GM19395 (cell line): ENCODE data around the gene GUCY2C.
A peak's percentile ranks its signal among the peaks of the same experiment; 100 is the strongest.

ENCODE experiments used
- ATAC-seq: cut with Tn5 transposase; IDR thresholded peaks from one replicate; pipeline ENCODE4 v1.9.1; 2021; ENCODE audit warnings: mild to moderate bottlenecking, moderate library complexity; ENCODE audit not compliant: unreplicated experiment

The GUCY2C gene

DNA sequence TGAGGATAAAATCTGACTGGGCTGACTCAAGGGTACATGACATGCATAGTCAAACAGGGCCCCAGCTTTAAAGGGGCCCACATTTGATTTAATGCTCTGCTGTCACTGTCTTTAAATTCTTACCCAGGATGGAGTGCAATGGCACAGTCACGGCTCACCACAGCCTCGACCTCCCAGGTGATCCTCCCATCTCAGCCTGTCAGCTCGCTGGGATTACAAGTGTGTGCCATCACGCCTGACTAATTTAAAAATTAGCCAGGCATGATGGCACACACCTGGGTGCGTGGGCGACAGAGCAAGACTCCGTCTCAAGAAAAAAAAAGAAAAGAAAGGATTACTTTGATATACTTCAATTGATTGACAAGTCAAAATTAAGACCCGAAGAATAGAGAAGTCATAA is 119.5 kb downstream of the GUCY2C start:
- ATAC-seq: peak; percentile 24

DNA sequence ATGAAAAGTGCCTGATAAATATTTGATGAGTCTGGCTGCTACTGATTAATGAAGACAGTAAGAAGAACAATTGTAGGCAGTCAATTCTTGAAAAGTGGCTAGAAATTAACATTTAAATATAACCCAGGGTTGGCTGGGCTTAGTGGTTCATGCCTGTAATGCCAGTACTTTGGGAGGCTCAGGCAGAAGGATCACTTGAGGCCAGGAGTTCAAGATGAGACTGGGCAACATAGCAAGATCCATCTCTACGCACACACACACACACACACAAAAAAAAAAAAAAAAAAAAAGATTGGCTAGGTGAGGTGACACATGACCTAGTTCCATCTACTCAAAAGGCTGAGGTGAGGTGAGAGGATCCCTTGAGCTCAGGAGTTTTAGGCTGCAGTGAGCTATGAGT is 120.8 kb downstream of the GUCY2C start:
- ATAC-seq: no peak

DNA sequence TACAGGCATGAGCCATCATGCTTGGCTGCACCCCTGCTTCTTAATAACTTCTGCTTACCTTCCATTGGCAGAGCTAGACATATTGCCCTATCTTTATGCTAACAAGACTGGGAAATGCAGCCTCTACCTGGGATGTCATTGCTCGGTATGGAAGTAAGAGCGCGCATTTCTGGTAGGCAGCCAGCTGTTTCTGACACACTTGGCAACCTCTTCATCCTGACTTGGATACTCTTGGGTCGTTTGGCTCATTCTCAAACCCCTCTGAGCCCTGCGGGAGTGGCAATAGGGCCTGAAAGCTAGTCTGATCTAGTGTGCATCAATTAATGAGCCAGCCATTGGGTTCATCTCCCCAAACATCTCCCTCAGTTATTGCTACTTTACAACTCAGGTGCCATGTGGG is 123.3 kb downstream of the GUCY2C start:
- ATAC-seq: no peak

DNA sequence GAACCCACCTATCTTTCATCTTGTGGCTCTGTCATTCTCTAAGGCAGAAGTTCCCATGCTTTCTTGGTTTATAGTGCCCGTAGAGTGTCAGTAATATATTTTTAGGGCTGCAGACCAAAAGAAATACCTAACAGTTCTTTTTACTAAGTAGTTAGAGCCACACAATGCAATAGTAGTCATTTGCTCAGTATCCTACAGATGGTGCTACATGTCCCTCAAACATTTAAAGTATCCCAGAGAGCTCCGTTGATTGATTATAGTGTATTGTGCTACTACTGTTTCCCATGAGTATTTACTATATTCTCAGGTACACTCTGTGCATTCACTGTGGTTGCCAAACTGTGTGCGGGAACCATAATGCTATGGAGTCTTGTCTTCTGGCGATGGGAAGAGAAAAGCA is 124.0 kb downstream of the GUCY2C start:
- no peak for ATAC-seq

DNA sequence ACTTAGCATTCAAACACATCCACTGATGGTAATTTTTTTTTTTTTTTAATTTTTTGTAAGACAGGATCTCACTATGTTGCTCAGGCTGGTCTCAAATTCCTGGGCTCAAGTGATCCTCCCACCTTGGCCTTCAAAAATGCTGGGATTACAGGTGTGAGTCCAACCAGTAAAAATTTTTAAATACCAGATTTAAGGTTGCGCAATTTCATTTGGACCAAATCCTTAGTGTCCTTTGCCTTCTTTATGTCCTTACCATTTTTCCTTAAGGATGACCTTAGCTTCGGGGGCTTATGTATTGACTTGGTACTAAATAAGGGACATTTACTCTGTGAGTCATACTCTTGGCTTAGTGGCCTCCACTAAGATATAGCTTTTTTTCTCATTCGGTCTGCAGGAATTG is 124.6 kb downstream of the GUCY2C start:
- ATAC-seq: no peak

DNA sequence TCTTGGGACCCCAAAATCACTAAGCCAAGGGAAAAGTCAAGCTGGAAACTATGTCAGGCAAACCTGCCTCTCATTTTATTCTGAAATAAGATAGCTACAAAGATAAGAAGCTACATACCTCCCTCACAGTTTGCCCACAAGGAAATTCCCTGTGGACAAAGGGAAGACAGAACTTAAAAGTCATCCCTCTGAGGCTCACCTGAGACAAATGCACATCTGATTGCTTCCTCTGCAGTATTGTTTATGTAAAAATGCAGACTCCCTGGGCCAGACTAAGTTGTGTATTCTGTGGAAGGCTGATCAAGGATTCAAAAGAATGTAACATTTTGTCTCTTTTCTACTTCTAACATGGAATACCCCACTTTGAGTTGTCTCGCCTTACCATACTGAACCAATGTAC is 126.2 kb downstream of the GUCY2C start:
- no peak for ATAC-seq

DNA sequence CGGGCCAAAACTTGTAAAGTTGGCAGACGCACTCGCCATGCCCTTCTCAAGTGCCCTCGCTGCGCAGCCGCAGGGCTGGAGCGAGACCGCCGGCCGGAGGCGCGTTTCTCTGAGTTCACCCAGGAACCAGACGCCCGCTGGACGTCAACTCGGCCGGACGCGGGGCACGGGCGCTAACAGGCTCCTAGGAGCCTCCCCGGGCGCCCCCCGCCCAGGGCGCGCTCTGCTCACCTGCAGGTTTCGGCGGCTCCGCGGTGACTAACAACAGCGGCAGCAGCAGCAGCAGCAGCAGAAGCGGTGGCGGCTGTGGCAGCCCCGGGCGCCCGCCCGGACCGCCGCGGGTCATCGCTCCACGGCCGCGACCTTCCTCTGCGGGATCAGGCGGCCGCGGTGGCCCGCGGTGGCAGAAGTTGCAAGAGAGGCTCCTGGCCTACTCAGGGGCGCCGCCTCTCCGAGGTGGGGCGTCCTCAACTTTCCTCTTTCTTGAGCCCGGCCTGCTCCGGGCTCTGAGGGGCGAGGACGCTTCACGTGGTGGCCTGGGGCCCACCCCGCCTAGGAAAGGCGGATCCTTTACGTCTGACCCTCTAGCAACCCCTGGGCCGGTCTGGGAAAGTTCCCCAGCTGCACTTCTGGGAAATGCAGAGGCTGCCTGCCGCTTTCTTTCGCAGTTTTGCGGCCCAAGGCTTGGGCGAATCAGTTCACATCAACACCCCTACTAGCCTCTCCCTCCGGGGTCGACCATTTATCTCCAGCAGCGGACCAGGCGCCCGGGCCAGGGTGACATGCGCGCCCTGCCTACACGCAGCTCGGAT is 128.8 kb downstream of the GUCY2C start, which contains the start of gene PLBD1:
Gene PLBD1 (minus strand): TSS at position 533 of the 812 bp plus-strand sequence. CDS start 187 bp downstream, at position 346.
- ATAC-seq: peak; percentile 78

DNA sequence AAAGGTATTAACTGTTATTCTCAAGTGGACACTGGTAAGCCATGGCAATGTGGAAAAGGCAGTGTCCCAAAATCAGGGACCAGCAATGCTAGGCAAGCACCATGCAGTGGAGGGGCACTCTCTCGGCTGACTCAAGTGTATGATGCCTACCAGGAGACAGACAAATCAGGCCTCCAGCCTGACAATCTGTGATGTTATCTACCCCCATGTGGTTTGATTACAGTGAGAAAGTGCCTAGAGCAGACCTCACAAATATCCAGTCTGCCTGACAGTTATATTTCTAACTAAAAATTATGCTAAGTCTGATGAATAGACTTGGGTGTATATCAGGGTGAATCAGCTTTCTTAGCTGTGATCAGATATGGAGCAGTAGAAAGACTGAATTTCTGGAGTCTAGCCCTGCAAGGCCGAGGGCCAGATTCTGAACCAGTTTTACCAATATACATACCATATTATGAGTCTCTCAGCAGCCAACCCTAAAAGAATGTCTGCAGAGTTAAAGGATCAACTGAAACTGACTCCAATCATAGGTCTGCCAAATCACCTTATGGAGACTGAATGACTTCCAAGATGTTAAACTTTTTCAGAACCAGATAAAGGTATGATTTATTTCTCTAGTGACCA is 132.0 kb downstream of the GUCY2C start:
- ATAC-seq: no peak

DNA sequence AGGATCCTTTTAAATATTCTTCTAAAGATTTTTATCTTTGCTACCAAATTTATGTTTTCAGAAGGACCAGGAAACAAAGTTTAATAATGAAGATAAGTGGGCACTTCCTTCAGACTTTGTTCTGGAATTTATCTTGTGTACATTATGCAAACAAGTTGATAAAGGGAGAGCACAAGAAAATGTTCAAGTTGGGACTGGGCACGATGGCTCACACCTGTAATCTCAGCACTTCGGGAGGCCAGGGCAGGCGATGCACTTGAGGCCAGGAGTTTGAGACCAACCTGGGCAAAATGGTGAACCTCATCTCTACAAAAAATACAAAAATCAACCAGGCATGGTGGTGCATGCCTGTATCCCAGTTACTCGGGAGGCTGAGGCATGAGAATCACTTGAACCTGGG is 133.4 kb downstream of the GUCY2C start:
- no peak for ATAC-seq
